CD4-positive, alpha-beta T cell treated with Interleukin-10 for 1 hour (primary cell): ENCODE data around the gene FAM78A.
"Not testable (repeated sequence)": the region's sequence is repeated elsewhere in the genome, so short reads cannot be mapped to it uniquely, and the experiment has no call there.

ENCODE experiments used
- DNase-seq: peaks from one replicate; pipeline ENCODE4 v3.0.0-alpha.2; 2020

Gene FAM78A

DNA sequence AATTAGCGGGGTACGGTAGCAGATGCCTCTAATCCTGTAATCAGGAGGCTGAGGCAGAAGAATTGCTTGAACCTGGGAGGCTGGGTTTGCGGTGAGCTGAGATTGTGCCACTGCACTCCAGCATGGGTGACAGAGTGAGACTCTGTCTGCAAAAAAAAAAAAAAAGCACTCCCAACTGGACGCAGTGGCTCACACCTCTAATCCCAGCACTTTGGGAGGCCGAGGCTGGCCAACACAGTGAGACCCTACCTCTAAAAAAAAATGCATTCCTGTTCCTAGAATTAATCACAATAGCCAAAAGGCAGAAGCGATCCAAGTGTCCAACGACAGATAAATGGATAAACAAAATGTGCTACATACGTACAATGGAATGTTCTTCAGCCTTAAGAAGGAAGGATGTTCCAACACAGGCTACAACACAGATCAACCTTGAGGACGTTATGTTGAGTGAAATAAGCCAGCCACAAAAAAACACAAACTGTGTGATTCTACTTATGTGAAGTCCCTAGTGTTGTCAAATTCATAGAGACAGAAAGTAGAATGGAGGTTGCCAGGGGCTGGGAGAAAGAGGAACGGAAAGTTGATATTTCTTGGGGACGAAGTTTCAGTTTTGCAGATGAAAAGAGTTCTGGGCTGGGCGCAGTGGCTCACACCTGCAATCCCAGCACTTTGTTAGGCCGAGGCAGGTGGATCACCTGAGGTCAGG, 13.8 kb downstream of the FAM78A start:
- DNase-seq: no peak

DNA sequence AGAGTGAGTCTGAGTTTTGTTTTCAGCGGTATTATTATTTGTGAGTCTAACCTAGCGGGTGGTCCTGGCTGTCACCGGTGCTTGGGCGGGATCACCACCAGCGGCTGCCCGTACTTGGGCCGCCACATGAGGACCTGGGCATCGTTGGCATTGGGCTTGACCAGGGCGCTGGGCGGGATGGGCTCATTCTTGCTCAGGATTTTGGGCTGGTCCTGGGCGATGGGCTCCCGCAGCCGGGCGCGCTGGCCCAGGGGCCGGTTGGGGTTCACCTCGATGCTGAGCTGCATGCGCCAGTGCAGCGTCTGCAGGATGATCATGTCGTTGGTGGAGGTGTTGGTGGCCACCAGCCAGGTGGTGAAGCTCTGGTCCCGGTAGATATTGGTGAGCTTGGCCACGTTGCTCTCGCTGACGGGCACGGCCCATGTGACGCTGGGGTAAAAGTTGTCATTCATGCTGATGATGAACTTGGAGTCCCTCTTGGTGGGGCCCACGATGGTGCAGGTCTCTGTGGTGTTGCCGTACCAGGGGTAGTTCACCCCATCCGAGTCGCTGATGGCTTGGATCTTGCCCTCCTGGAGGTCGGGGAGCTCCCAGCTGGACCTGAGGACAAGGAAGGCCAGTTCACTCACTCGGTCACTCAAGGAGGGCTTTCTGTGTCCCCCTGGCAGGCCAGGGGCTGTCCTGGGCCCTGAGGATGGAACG, 15.4 kb downstream of the FAM78A start:
- DNase-seq: no peak

DNA sequence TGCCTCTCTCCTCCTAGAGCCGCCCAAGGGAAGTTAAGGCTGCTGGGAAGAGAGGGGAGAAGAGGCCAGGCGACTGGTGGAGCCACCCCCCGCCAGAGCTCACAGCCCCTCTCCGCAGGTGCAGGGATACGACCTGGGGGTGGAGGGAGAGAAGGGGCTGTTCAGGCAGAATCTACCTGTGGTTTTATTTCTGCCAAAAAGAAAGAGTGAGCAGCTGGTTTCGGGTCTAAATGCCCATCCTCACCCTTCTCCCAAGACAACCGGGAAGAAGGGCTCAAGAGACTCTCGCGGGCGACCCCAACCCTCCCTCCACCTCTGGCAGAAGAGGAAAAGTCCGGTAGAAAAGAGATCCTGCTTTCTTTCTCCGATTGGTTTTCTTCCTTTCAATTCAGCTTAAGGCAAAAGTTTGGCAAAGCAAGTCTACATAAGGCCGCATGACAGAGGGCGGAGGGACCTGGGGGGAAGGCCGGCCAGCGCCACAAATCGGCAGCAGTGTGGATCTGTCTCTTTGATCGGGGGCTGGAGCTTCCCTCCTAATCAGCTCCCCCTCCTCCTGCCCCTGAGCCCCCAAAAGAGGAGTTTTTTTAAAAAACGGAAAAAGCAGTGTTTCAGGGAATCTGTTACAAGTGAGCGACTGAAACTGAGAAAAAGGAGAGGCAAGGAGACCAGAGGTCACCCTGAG, 16.3 kb downstream of the FAM78A start:
- no peak for DNase-seq

DNA sequence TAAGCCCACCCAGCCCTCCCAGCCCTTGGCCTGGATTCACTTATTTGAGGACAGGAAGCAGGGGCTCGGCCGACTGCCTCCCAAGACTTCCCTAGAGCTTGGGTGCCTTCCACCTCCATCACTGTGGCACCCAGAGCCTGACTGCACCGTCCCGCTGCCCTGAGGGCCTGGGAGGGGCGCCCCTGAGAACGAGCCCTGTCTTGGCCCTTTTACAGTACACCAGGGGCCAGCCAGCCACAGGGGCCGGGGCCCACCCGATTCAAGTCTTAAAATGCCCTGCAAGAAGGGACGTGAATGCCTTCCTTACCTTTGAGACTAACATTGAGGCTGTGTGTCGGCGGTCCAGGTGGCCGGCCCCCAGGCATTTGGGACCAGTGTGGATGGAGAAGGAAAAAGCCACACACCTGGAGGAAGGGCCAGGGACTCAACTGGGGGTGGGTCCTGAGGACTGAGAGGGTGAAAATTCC, 16.8 kb downstream of the FAM78A start:
- DNase-seq: no peak

DNA sequence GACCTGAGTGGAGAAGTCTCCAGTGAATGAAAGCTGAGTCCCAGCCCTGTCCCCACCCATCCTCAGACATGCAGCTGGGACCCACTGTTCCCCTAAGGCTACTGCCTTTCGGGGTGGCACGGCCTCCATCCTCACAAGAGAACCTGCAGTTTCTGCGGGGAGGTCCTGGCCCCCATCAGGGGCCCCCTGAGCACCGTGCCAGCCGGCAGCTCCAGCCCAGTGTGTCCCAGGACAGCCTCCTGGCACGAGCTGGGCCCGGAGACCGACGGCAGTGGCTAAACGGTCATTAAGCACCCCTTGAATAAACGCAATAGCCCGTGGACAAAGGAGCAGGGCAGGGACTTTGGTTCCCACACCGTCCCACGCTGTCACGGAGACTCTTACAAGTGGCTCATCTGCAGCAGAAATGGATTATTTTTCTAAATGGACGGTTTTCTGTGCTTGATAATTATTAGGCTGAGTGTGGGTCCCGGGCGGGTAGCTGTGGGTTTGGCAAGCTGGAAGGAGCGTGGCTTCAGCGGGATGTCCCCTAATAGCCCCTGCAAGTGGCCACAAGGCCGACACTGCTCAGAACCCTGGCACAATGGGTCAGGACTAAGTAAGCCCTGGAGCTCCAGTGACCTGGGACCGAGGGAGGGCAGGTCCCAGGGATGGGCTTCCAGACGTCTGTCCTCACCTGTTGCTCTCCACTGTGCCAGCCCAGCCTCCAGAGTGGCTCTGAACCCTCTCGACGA, 17.4 kb downstream of the FAM78A start:
- no peak for DNase-seq

DNA sequence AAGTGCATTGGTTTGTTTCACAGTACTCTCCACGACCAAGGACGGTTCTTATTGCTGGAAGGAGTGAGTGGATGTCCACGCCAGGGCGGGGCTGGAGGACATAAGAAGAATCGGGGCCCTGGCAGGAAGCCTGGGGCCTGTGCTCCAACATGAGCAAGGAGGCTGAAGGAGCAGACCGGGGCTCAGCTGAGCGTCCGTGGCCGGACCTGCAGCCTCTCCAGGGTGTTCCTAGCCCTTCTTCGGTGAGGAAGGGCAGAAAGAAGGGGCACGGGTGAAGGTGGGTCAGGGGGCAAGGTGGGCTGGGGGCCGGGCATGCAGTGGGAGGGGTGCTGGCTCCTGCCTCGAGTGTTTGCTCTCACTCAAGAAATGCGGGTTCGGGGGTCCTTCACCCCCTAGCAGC, 18.1 kb downstream of the FAM78A start:
- DNase-seq: no peak

DNA sequence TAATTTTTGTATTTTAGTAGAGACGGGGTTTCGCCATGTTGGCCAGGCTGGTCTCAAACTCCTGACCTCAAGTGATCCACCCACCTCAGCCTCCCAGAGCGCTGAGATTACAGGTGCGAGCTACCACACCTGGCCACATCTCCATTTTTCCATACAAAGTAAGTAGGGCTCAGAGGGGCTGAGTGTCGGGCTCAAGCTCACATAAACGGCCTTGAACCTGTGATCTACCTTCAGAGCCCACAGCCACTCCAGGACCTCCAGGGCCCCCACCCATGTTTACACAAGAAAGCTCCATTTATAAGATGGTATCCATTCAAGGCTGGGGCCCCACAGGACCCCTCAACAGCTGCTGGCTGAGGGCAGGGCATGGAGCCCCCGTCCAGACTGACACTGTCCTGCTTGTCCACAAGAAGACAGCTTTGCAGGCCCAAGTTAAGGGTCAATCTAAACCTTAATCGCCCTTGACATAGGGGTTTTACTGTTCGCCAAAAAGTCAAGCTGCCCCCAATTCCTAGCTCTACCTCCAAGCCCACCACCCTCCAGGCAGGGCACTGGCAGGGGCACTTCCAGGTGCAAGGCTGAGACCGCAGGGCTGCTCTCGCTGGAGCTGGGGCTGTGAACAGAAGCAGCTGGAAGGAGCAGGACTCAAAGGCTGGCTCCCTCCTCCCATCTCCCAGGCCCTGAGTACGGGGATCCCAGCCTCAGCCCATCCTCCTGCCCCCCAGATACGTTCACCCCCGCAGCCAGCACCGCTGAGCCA, 18.9 kb downstream of the FAM78A start:
- DNase-seq: no peak

DNA sequence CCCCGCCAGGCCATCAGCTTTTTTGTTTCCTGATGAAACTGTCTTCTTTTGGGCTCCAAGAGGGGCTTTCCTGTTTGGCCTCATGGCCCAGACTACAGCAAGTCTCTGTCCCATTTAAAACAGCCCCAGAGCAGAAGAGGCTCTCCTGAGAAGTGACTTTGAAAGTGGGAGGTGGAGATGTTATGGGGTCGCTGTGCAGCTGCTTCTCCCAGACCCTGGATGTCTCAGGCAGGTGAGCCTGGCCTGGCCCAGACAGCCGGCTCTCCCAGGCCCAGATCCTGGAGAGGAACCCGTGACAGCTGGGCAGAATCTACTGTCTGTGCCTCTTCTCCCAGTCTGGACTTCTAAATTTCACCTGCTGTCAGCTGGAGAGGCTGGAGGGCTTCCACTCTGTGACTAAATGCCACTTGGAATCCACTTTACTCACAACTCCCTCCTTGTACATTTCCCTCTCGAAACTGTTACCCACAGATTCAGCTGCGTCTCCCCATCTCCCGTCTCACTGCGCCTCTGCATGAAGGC, 20.6 kb downstream of the FAM78A start:
- no peak for DNase-seq

DNA sequence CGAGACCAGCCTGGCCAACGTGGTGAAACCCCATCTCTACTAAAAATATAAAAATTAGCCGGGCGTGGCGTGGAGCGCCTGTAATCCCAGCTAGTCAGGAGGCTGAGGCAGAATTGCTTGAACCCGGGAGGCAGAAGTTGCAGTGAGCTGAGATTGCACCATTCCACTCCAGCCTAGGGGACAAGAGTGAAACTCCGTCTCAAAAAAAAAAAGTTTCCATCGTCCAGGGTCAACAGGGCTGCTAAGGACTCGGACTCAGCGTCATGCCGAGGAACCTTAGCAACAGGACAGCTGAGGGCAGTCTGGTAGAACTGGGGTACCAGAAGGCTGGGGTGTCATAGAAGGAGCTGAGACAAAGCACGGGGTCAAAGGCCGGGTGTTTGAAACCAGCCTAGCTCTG, 21.7 kb downstream of the FAM78A start:
- DNase-seq: no peak

DNA sequence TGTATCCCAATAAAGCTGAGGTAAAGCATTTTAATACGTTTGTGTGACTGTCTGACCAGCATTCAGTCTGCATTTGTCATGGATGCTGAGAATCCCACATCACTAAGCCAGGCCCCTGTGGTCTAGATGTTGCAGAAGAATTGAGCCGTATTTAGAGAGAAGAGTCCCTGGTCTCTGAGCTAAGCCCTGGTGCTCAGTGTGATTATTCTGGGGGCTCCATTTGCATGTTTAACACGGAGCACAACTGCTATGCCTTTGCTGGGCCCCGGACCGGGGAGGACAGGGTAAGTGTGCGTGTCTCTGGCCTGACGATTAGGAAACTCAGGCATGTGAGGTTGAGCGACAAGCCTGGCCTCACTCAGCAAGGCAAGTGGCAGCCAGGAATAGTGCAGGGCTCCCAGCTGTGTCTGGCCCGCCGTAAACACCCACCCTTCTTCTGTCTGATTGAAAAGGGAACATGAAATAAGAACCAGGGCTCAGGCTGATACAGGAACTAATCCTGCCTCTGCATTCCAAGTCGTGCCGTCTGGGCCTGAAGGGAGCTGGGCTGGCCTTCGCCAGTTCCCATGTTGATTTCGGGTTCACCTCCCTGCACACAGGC, 22.3 kb downstream of the FAM78A start:
- DNase-seq: no peak

DNA sequence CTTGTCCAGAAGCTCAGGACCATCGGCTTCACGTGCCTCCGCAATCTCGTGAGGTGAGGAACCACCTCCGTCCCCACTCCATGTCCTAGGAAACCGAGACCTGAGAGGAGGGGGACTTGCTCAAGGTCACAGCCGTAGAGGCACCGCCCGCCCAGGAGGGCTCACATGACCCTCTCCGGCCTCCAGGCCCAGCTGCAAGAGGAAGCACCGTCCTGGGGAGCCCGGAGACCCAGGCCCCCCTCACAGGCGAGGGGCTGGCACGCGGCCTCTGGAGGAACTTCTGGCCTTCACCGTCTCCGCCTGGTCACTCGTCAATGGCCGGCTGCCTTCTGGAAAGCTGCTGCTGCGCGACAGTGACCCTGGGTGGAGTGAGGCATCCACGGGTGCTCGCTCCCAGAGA, 24.2 kb downstream of the FAM78A start:
- no peak for DNase-seq

DNA sequence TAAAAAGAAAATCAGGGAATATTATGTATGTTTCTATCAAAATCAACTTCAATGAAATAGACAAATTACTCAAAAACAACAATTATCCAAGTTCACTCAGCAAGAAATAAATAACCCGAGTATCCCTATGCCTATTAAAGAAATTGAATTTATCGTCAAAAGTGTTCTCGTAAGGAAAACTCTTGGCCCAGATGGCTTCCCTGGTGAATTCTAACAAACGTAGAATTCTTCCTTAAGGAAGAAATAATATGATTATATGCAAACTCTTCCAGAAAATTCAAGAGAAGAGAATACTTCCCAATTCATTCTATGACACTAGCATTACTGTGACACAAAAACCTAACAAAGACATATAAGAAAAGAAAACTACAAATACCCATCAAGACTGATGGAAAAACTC, 29.7 kb downstream of the FAM78A start:
- DNase-seq: no peak

DNA sequence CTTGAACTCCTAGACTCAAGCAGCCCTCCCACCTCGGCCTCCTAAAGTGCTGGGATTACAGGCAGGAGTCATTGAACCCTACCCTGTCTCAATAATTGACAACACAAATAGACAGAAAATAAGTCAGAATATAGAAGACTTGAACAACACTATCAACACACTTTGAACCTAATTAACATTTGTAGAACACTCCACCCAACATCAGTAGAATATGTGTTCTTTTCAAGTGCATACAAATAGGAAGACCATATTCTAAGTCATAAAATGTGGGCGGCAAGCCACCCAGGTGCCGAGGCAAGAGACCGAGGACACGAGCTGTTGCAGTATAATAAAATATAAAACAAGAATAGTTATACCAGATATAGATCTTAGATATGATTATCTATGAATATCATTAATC, 32.0 kb downstream of the FAM78A start:
- DNase-seq: not testable (repeated sequence)

DNA sequence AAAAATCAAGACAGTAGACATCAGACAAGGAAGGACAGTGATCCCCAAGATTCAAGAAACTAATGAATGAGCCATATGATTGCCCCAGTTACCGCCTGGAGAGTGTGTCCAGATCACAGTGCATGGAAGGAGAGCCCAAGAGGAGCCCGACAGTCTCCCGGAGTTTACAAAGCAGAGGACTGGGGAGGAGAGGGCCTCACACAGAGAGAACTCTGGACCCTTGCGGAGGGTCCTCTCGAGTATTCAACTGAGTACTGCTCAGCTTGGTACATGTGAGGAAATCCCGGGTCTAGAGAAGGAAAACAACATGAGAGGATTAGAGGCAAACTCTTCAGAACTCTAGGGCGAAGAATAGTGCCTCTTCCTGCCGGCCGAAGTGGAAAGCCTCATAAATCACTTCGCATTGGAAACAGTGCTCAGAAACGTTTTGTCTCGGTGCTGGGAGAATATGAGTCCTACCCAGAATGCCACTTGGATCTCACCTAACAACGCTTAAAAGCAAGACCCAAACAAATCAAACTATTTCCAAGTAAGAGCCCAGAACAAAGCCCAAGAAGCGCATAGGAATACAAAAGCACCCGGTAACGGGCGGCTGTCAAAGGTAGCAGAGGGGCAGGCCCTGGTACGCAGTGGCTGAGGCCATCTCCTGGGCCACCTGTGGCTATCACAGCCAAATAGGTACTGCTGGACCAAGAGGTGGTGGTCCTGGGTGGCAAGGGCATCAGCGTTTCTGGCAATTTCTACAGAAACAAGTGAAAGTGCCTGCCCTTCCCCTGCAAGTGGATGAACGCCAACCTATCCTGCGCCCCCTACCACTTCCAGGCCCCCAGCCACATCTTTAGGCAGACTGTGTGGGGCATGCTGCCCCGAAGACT, 36.0 kb downstream of the FAM78A start:
- DNase-seq: no peak

DNA sequence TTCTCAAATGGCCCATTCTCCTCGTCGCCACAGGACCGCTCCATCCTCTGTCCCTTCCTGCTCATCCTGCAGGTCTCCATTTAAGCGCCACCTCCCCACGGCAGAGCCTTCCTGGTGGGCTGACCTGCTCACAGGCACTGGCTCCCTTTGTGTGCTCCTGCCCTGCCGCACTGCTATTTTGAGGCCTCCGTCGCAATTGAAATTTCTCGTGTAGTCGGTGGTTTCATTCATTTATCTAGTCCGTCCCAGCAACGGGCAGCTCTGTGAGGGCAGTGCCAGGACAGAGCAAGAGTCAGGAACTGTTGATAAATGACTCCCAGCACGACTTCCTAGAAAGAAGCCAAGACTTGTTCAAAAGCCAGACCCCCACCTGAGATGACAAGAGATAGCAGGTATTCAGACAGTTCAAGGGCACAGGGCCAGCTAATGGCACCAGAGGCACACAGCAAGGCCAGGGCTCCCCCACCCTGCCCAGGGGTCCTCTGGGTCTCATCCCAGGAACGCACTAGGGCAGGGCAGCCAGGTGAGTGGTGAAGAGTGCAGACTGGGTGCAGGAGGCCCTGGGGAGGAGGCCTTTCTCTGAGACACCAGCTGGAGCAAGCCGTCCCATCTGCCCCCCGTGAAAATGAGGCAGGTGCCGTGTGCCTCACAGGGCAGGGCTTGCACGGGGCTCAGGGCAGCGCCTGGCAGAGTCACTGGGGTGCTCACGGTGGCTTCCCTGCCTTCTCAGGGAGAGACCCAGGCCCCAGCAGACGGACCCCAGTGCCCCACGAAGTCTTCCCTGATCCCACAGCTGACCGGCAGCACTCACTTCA, 36.9 kb downstream of the FAM78A start:
- no peak for DNase-seq

DNA sequence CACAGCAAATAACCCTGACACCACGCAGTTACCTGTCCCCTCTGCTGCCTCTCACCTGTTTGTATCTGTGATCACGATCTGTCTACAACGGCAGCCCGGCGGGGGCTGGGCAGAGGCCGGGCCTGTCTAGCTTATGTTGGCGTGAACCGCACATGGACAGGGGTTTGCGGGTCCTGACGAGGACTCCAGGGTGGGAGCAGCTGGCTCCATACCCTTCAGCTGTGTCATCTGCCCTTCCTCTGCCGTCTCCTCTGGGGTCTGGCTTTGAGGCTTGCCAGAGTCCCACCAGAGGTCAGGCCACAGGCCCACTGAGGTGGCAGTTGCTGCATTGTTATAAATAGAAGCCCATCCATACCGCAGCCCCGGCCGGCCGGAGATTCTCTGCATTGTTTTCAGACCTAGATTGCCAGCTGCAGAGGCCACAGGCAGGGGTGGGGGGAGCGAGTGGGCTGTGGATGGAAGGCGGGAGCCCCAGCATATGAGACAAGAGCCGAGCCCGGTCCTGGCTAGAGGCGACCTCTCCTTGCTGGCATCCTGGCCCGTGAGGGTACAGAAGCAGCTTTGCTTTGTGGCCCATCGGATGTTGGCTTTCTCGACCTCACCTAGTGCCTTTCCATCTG, 37.8 kb downstream of the FAM78A start:
- DNase-seq: no peak

DNA sequence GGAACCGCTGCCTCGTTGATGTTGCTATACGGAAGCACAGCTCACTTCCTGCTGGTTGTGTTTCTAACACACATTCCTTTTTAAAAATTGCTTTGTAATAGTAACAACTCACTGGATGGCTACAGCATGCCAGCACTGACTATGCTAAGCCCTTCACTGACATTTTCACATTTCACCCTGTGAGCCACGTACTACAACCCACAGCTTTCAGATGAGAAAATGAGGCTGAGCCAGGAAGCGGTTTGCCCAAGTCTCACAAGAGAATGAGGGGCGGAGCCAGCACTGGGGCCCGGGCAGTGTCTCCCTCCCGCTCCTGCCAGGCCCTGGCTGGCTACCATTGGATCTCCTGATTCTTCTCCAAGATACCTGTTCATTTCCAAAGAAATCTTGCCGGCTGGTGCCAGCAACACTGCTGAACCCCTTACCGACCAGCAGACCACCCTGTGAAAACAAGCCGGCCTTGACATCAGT, 38.3 kb downstream of the FAM78A start:
- DNase-seq: peak; percentile 87

DNA sequence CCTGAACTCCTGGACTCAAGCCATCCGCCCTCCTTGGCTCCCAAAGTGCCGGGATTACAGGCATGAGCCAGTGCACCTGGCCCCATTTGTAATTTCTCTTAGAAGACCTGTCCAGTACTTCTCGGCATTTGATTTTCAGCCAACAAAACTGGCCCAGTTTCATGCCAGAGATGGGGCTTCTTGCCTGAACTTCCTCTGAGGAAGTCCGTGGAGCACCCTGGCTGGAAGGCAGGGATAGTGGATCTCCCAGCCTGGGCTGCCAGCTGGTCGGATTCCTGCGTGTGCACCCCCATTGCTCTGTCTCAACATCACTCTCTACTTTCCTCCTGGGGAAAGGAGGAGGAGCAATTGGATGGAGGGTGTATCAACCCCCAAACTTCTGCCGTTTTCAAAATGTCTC, 39.0 kb downstream of the FAM78A start:
- DNase-seq: no peak

DNA sequence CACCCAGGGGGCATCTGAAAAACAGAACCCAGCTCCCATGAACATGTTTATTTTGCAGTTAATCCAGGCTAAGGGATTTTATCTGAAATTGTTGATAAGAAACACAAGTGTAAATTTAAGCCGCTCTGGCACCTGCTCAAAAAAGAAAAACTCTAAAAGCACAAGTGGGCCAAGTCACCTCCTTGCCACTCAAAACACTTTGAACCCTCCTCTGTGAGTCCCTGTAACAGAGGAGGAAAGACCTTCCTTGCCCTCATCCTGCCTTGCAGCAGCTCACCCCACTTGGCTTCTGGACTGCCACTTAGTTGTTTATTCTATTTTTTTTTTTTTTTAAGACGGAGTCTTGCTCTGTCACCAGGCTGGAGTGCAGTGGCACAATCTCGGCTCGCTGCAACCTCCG, 39.5 kb downstream of the FAM78A start:
- DNase-seq: no peak
